Upper lobe of left lung (tissue), 4 donors: ENCODE measurements around the gene DCAF10.

Experiments used
- POLR2A ChIP-seq, 4 donors: fragments of 450-650 bp; IDR thresholded peaks; one replicate each; pipeline ENCODE4 v1.5.1; 2016 to 2017; ENCODE audit warnings: antibody characterized with exemption in 4 of 4, mild to moderate bottlenecking in 2 of 4
- TF ChIP-seq, protein P1 (sequence below), 6 experiments: fragments of 450-650 bp in 4 of 6; fragments of 200-600 bp in 2 of 6; sonication (generic) in 2 of 6; IDR thresholded peaks; one replicate each; pipeline ENCODE4 v1.5.1; 2016 to 2019; ENCODE audit warnings: antibody characterized with exemption in 6 of 6

- no peak for TF ChIP-seq POLR2A (IDR thresholded peaks at IDR 0.05)
- TF ChIP-seq, protein P1, sequence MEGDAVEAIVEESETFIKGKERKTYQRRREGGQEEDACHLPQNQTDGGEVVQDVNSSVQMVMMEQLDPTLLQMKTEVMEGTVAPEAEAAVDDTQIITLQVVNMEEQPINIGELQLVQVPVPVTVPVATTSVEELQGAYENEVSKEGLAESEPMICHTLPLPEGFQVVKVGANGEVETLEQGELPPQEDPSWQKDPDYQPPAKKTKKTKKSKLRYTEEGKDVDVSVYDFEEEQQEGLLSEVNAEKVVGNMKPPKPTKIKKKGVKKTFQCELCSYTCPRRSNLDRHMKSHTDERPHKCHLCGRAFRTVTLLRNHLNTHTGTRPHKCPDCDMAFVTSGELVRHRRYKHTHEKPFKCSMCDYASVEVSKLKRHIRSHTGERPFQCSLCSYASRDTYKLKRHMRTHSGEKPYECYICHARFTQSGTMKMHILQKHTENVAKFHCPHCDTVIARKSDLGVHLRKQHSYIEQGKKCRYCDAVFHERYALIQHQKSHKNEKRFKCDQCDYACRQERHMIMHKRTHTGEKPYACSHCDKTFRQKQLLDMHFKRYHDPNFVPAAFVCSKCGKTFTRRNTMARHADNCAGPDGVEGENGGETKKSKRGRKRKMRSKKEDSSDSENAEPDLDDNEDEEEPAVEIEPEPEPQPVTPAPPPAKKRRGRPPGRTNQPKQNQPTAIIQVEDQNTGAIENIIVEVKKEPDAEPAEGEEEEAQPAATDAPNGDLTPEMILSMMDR (IDR thresholded peaks at IDR 0.05) = no peak
Observed at GRCh38 chr9:37914701-37915358, 114.2 kb downstream of the DCAF10 start.
